ENCODE data around the gene DNHD1.

- TF ChIP-seq BACH1 (IDR thresholded peaks at IDR 0.05; ENCODE audit: low read length) (no peak), POLR2AphosphoS5 (IDR thresholded peaks at IDR 0.05; ENCODE audit: low read depth, low read length) (no peak), CBX5 (IDR thresholded peaks at IDR 0.05; ENCODE audit: low read depth, low read length) (no peak), EZH2 (IDR thresholded peaks at IDR 0.05; ENCODE audit: low read depth, low read length, severe bottlenecking) (no peak), ZNF274 (IDR thresholded peaks at IDR 0.05; ENCODE audit: borderline replicate concordance, extremely low read depth, low read length) (no peak), JUND (IDR thresholded peaks at IDR 0.05; ENCODE audit: low read length) (no peak)
Measured at GRCh38 chr11:6587360-6587953, 90.4 kb downstream of the DNHD1 start.

Measured in H1 (cell line).